Ishikawa (cell line): ENCODE results near the gene BPIFB3.

Source experiments
- CEBPB ChIP-seq: IDR thresholded peaks from 2 replicates; pipeline ENCODE4 v1.6.1; 2012
- CREB1 ChIP-seq: IDR thresholded peaks from 2 replicates; pipeline ENCODE4 v1.6.1; 2012; ENCODE audit warnings: low read depth
- NFIC ChIP-seq: IDR thresholded peaks from 2 replicates; pipeline ENCODE4 v1.6.1; 2012
- RAD21 ChIP-seq: IDR thresholded peaks from 2 replicates; pipeline ENCODE4 v1.6.1; 2012; ENCODE audit warnings: low read depth
- REST ChIP-seq: IDR thresholded peaks from 2 replicates; pipeline ENCODE4 v1.6.1; 2012; ENCODE audit warnings: low read depth, mild to moderate bottlenecking

- TF ChIP-seq CREB1: no peak
- no peak for TF ChIP-seq REST
- no peak for TF ChIP-seq CEBPB
- no peak for TF ChIP-seq NFIC
- TF ChIP-seq RAD21: no peak
Measured at GRCh38 chr20:33119725-33120720, 66.3 kb downstream of the BPIFB3 start.
